K562 (cell line): ENCODE results near the gene GRIN1. TPM values are rescaled to one million over a fixed set of nuclear protein-coding genes. Genes with fewer than 3 reads are reported as not detected.

Source experiments
- NR2C2 ChIP-seq, 2 experiments: fragments of 200-800 bp in 1 of 2; sonication (Bioruptor generic) in 1 of 2; sonication (generic) in 1 of 2; formaldehyde crosslinking in 1 of 2; IDR thresholded peaks; 2 replicates each; pipeline versions ENCODE4 v1.6.1 to v1.8.0; 2016 to 2022; ENCODE audit warnings: mild to moderate bottlenecking in 1 of 2, missing compliant biosample characterization in 1 of 2, missing genetic modification characterization in 1 of 2, missing genetic modification reagents in 1 of 2
- TEAD4 ChIP-seq, 2 experiments: sonication (generic) in 1 of 2; formaldehyde crosslinking in 1 of 2; IDR thresholded peaks; 2 replicates each; pipeline versions ENCODE4 v1.6.1 to v1.8.0; 2012 to 2022; ENCODE audit warnings: borderline replicate concordance in 1 of 2, inconsistent platforms in 1 of 2, low read length in 1 of 2, mild to moderate bottlenecking in 1 of 2, missing genetic modification reagents in 1 of 2
- XRCC5 ChIP-seq: fragments of 200-400 bp; formaldehyde crosslinking; IDR thresholded peaks from 2 replicates; pipeline ENCODE4 v1.6.1; 2017; ENCODE audit warnings: low read depth, mild to moderate bottlenecking, low read length
- ZNF23 ChIP-seq: fragments of 250-450 bp; sonication (Bioruptor Pico); IDR thresholded peaks from 2 replicates; pipeline ENCODE4 v1.4.0; 2020; ENCODE audit warnings: mild to moderate bottlenecking
- polyA plus RNA-seq, 8 experiments: library from polyadenylated mRNA; depleted of rRNA in 4 of 8; stranded (reverse) in 5 of 8; unstranded in 3 of 8; fragments of >200 nt; fragmentation: Nextera tagmentation in 2 of 8; fragmentation: Illumina TruSeq in 1 of 8; extraction: Ambion mirVana in 2 of 8; extraction: Trizol in 1 of 8; gene quantifications; 2 replicates each; pipeline versions ENCODE4 v1.2.1 to v1.2.3, GENCODE V29; 2011 to 2014; ENCODE audit warnings: inconsistent platforms in 1 of 8, missing spikeins in 1 of 8
- total RNA-seq, 7 experiments: library from RNA; depleted of rRNA in 6 of 7; stranded (reverse); fragments of >200 nt in 6 of 7; fragmentation: Illumina TruSeq in 2 of 7; extraction: Trizol in 2 of 7; gene quantifications; 2 replicates each; pipeline versions ENCODE4 v1.2.1 to v1.2.3, GENCODE V29; 2011 to 2021; ENCODE audit warnings: low replicate concordance in 1 of 7
- TF ChIP-seq, protein P1 (sequence below): sonication (generic); formaldehyde crosslinking; IDR thresholded peaks from 2 replicates; pipeline ENCODE4 v1.8.0; 2022; ENCODE audit warnings: mild to moderate bottlenecking, low read depth, missing genetic modification reagents

GRIN1 gene
- total and polyA plus RNA-seq, 9 of the 15 experiments (the other 6 are each of a cell fraction or from before 2014, with no cell fraction given): 0.03 to 0.35 (median 0.16) TPM; not detected in 6

DNA sequence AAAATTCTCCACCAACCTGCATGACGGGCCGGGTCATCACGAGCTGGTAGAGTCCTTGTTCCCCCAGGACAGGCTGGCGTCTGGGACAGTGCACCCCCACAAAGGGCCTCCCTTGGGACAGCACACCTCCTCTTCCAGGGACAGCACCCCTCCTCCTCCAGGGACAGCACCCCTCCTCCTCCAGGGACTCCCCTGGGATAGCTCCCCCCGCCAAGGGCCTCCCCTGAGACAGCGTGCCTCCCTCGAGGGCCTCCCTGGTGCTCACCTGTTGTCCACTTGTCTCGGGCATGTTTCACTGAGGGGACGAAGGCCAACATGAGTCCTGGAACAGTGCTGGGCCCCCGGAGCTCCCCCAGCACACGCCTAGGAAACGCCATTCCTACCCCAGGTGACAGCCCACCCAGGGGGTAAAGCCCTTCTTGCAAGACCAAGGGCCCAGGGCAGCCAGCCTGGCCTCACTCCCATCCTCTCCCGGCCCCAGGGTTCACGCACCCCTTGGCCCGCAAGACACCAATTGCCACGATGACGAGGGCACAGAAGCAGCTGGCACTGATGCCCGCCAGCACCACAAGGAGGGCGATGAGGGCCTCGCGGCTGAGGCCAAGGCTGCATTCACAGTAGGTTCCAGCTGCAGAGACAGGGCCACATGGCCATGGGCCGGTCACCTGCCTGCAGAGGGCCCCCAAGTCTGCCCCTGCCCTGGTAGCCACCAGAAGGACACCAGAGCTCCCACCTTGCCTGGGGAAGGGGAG, 32.4 kb downstream of the GRIN1 start (continued):
- TF ChIP-seq TEAD4 (IDR thresholded peaks at IDR 0.05; ENCODE audit: low read length): no peak
- TF ChIP-seq TEAD4 (CRISPR knock-in tag; IDR thresholded peaks at IDR 0.05; ENCODE audit: borderline replicate concordance): no peak
- no peak for TF ChIP-seq ZNF23 (CRISPR knock-in tag)
- TF ChIP-seq, protein P1, sequence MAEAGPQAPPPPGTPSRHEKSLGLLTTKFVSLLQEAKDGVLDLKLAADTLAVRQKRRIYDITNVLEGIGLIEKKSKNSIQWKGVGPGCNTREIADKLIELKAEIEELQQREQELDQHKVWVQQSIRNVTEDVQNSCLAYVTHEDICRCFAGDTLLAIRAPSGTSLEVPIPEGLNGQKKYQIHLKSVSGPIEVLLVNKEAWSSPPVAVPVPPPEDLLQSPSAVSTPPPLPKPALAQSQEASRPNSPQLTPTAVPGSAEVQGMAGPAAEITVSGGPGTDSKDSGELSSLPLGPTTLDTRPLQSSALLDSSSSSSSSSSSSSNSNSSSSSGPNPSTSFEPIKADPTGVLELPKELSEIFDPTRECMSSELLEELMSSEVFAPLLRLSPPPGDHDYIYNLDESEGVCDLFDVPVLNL (CRISPR knock-in tag): no peak
- TF ChIP-seq NR2C2 (CRISPR knock-in tag; IDR thresholded peaks at IDR 0.05): no peak
- TF ChIP-seq NR2C2 (tag; IDR thresholded peaks at IDR 0.05): no peak
- no peak for TF ChIP-seq XRCC5
